CD4-positive, CD25-positive, alpha-beta regulatory T cell (primary cell): Measurements from ENCODE around the gene JADE3. TPM values are rescaled to one million over a fixed set of nuclear protein-coding genes. Genes with fewer than 3 reads are reported as not detected.
"Not testable (repeated sequence)": the region's sequence is repeated elsewhere in the genome, so short reads cannot be mapped to it uniquely, and the experiment has no call there.

ENCODE experiments used
- ATAC-seq, 2 donors: fragments of 150-1000 bp; cut with Tn5 transposase; one replicate each; pipeline ENCODE4 v1.10.0; 2021; ENCODE audit warnings: low read depth in 2 of 2, moderate number of reproducible peaks in 2 of 2, moderate library complexity in 1 of 2
- DNase-seq, 3 donors: peaks; one replicate each; pipeline versions ENCODE4 v3.0.0 to v3.0.0-alpha.2; 2012 to 2022; ENCODE audit warnings: mixed read lengths in 1 of 3
- H3K27ac ChIP-seq: one replicate; pipeline ENCODE4 v1.7.0; 2013; ENCODE audit warnings: mild to moderate bottlenecking, low read length; ENCODE audit not compliant: insufficient read depth, poor library complexity, severe bottlenecking
- H3K27me3 ChIP-seq: one replicate; pipeline ENCODE4 v1.7.0; 2013; ENCODE audit warnings: low read length; ENCODE audit not compliant: control insufficient read depth, insufficient read depth
- H3K36me3 ChIP-seq: one replicate; pipeline ENCODE4 v1.7.0; 2013; ENCODE audit warnings: mild to moderate bottlenecking, low read length, moderate library complexity; ENCODE audit not compliant: control insufficient read depth, insufficient read depth
- H3K4me1 ChIP-seq: 2 replicates; pipeline ENCODE4 v1.7.0; 2013; ENCODE audit warnings: mild to moderate bottlenecking, low read length; ENCODE audit not compliant: insufficient read depth, control insufficient read depth, poor library complexity, severe bottlenecking
- H3K4me3 ChIP-seq: one replicate; pipeline ENCODE4 v1.7.0; 2013; ENCODE audit warnings: low read depth, mild to moderate bottlenecking, low read length, moderate library complexity
- H3K9me3 ChIP-seq, 2 experiments: 1 replicate in 1 of 2; 2 replicates in 1 of 2; pipeline ENCODE4 v1.7.0; 2013; ENCODE audit warnings: low read length in 2 of 2, mild to moderate bottlenecking in 1 of 2, moderate library complexity in 1 of 2; ENCODE audit not compliant: control insufficient read depth in 2 of 2
- H3K27ac Mint-ChIP-seq, 3 donors: one replicate each; pipeline ENCODE4 v1.8.0; 2020 to 2022; ENCODE audit warnings: mild to moderate bottlenecking in 3 of 3, mixed read lengths in 3 of 3, moderate library complexity in 2 of 3
- H3K27me3 Mint-ChIP-seq: one replicate; pipeline ENCODE4 v1.8.0; 2022; ENCODE audit warnings: mild to moderate bottlenecking, mixed read lengths
- H3K36me3 Mint-ChIP-seq: one replicate; pipeline ENCODE4 v1.8.0; 2020; ENCODE audit warnings: mixed read lengths
- H3K4me1 Mint-ChIP-seq, 4 donors: one replicate each; pipeline ENCODE4 v1.8.0; 2020 to 2022; ENCODE audit warnings: mixed read lengths in 4 of 4, mild to moderate bottlenecking in 1 of 4
- H3K4me3 Mint-ChIP-seq, 4 donors: one replicate each; pipeline ENCODE4 v1.8.0; 2020 to 2022; ENCODE audit warnings: mild to moderate bottlenecking in 4 of 4, mixed read lengths in 4 of 4, moderate library complexity in 3 of 4
- H3K9me3 Mint-ChIP-seq, 7 donors: one replicate each; pipeline ENCODE4 v1.8.0; 2020 to 2022; ENCODE audit warnings: mixed read lengths in 7 of 7, mild to moderate bottlenecking in 3 of 7, moderate library complexity in 2 of 7
- polyA plus RNA-seq, 4 donors: library from polyadenylated mRNA; unstranded; fragments of 300-500 nt; fragmentation: Illumina TruSeq; gene quantifications; one replicate each; pipeline ENCODE4 v1.2.3, GENCODE V29; 2021
- total RNA-seq: library from RNA; stranded (reverse); gene quantifications from one replicate; pipeline ENCODE4 v1.2.3, GENCODE V29; 2022

JADE3 gene
- total and polyA plus RNA-seq, 5 donors from 2014 or later, result 0.44 TPM; not detected in 4

DNA sequence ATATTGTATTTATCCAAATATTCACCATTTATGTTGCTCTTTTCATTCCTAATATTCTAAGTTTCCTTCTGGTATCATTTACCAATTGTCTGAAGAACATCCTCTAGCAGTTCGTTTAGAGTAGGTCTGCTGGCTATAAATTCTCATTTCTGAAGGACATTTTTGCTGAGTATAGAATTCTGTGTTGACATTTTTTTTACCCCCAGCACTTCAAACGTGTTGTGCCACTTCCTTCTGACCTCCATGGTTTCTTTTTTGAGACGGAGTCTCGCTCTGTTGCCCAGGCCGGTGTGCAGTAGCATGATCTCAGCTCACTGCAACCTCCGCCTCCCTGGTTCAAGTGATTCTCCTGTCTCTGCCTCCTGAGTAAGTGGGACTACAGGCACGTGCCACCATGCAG lies 26.4 kb downstream of the JADE3 start:
- H3K4me3 Mint-ChIP-seq, result no peak overlapping the region
- no peak for ATAC-seq
- H3K4me1 Mint-ChIP-seq, result no peaks in the 10 kb centered on the region
- Histone ChIP-seq H3K27me3 (no peaks in the 10 kb centered on the region), H3K9me3 (no peaks in the 10 kb centered on the region), H3K36me3 (no peaks in the 10 kb centered on the region), H3K4me3 (no peak overlapping the region), H3K4me1 (no peaks in the 10 kb centered on the region), H3K27ac (no peak overlapping the region)
- H3K27ac Mint-ChIP-seq, result no peak overlapping the region
- H3K9me3 Mint-ChIP-seq, result peaks cover 0 to 2% (median 0%) of the 10 kb centered on the region in 7 donors
- H3K36me3 Mint-ChIP-seq, result no peaks in the 10 kb centered on the region
- H3K27me3 Mint-ChIP-seq, result peaks cover 29% of the 10 kb centered on the region
- no peak for DNase-seq

DNA sequence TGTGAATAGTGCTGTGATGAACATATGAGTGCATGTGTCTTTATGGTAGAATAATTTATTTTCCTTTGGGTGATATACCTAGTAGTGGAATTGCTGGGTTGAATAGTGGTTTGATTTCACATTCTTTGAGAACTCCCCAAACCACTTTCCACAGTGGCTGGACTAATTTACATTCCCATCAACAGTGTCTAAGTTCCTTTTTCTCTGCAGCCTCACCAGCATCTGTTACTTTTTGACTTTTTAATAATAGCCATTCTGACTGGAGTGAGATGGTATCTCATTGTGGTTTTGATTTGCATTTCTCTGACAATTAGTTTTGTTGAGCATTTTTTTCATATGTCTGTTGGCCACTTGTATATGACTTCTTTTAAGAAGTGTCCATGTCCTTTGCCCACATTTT lies 29.1 kb downstream of the JADE3 start:
- H3K4me3 Mint-ChIP-seq, result no peak overlapping the region
- H3K4me1 Mint-ChIP-seq, result no peaks in the 10 kb centered on the region
- H3K4me3 ChIP-seq, result no peak overlapping the region
- DNase-seq (no peak), ATAC-seq (no peak)
- no peaks in the 10 kb centered on the region for H3K27me3 ChIP-seq
- no peaks in the 10 kb centered on the region for H3K36me3 ChIP-seq
- H3K36me3 Mint-ChIP-seq, result no peaks in the 10 kb centered on the region
- H3K27ac Mint-ChIP-seq, result no peak overlapping the region
- peaks cover 32% of the 10 kb centered on the region for H3K27me3 Mint-ChIP-seq
- H3K4me1 ChIP-seq, result no peaks in the 10 kb centered on the region
- H3K27ac ChIP-seq, result no peak overlapping the region
- H3K9me3 Mint-ChIP-seq, result peaks cover 0 to 2% (median 0%) of the 10 kb centered on the region in 7 donors
- no peaks in the 10 kb centered on the region for H3K9me3 ChIP-seq

DNA sequence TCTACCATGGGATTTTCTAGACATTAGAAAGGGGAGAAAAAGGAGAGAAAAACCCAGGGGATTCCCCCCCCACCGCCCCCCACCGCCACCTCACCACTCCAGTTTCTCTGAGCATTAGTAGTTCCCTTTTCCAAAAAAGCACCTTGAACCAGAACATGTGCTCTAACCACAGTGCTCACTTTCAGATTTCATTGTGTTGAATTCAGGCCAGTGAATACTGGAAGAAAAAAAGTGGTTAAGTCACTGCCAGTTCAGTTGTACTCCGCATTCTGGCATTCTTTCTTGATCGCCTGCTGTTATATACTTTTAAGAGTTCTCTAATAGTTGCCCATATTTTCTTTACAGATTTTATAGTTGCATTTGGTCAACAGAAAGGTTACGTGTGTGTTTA lies 40.9 kb downstream of the JADE3 start:
- peaks cover 8% of the 10 kb centered on the region for H3K27me3 Mint-ChIP-seq
- peaks cover 0 to 2% (median 0%) of the 10 kb centered on the region in 4 donors for H3K4me1 Mint-ChIP-seq
- ATAC-seq, result no peak
- no peak overlapping the region for H3K4me3 Mint-ChIP-seq
- Histone ChIP-seq H3K27me3 (no peaks in the 10 kb centered on the region), H3K4me3 (no peak overlapping the region), H3K27ac (no peak overlapping the region), H3K36me3 (no peaks in the 10 kb centered on the region), H3K4me1 (no peaks in the 10 kb centered on the region), H3K9me3 (no peaks in the 10 kb centered on the region)
- no peak overlapping the region for H3K27ac Mint-ChIP-seq
- no peak for DNase-seq
- H3K9me3 Mint-ChIP-seq, result peaks cover 0 to 2% (median 0%) of the 10 kb centered on the region in 7 donors
- no peaks in the 10 kb centered on the region for H3K36me3 Mint-ChIP-seq

DNA sequence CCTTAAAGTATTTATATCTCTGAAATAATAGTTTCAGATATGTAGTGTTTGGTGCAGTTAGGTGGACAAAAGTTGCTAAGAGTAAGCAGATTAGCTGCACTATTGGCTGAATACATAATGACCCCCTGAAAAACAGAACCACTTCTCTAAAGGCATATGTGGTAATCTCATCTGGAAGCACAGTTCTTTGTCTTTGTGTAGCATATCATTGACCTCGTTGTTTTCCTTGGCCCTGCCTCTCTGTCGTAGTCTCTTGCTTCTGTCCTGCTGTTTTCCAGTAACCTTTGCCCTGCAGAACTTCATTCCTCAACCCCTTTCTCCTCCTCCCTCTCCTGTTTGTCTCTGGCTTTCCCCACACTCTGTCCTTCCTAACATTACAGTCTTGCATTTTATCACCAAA lies 41.4 kb downstream of the JADE3 start:
- Histone ChIP-seq H3K4me1 (no peaks in the 10 kb centered on the region), H3K4me3 (no peak overlapping the region), H3K27ac (no peak overlapping the region), H3K27me3 (no peaks in the 10 kb centered on the region), H3K36me3 (no peaks in the 10 kb centered on the region), H3K9me3 (no peaks in the 10 kb centered on the region)
- H3K4me3 Mint-ChIP-seq, result no peak overlapping the region
- H3K27me3 Mint-ChIP-seq, result peaks cover 8% of the 10 kb centered on the region
- no peak overlapping the region for H3K27ac Mint-ChIP-seq
- peaks cover 0 to 1% (median 0%) of the 10 kb centered on the region in 7 donors for H3K9me3 Mint-ChIP-seq
- DNase-seq (no peak), ATAC-seq (no peak)
- no peaks in the 10 kb centered on the region for H3K36me3 Mint-ChIP-seq
- peaks cover 0 to 2% (median 0%) of the 10 kb centered on the region in 4 donors for H3K4me1 Mint-ChIP-seq

DNA sequence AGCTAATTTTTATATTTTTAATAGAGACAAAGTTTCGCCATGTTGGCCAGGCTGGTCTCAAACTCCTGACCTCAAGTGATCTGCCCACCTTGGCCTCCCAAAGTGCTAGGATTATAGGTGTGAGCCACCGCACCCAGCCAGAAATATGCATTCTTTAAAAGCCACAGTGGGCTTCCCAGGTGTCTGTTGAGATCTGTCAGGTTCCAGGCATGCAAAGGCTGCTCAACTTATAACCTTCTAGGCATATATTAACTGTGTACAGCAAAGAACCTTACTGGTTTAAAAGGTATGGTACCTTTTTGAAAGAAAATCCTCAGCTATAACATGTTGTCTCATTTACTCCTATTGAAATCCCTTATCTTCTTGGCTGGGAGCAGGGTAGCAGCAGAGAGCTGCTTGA lies 42.5 kb downstream of the JADE3 start:
- H3K4me1 Mint-ChIP-seq, result peaks cover 0 to 2% (median 0%) of the 10 kb centered on the region in 4 donors
- Histone ChIP-seq H3K4me1 (no peaks in the 10 kb centered on the region), H3K27me3 (peaks cover 4% of the 10 kb centered on the region), H3K9me3 (no peaks in the 10 kb centered on the region), H3K27ac (no peak overlapping the region), H3K4me3 (no peak overlapping the region), H3K36me3 (no peaks in the 10 kb centered on the region)
- peaks cover 8% of the 10 kb centered on the region for H3K27me3 Mint-ChIP-seq
- peaks cover 0 to 1% (median 0%) of the 10 kb centered on the region in 7 donors for H3K9me3 Mint-ChIP-seq
- H3K27ac Mint-ChIP-seq, result no peak overlapping the region
- no peaks in the 10 kb centered on the region for H3K36me3 Mint-ChIP-seq
- ATAC-seq (no peak), DNase-seq (no peak)
- H3K4me3 Mint-ChIP-seq, result no peak overlapping the region

DNA sequence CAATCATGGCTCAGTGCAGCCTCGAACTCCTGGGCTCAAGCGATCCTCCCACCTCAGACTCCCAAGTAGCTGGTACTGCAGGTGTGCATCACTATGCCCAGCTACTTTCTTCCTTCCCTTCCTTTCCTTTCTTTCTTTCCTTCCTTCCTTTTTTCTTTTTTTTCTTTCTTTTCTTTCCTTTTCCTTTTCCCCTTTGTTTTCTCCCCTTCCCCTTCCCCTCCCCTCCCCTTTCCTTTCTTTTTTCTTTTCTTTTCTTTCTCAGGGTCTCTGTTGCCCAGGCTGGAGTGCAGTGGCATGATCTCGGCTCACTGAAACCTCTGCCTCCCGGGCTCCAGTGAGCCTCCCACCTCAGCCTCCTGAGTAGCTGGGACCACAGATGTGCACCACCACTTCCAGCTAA lies 44.4 kb downstream of the JADE3 start:
- not testable (repeated sequence) for H3K27ac ChIP-seq, H3K27me3 Mint-ChIP-seq, H3K4me3 ChIP-seq, H3K36me3 Mint-ChIP-seq, H3K9me3 Mint-ChIP-seq, DNase-seq, H3K9me3 ChIP-seq, H3K4me3 Mint-ChIP-seq, H3K27ac Mint-ChIP-seq, H3K4me1 ChIP-seq, H3K27me3 ChIP-seq, H3K4me1 Mint-ChIP-seq, H3K36me3 ChIP-seq, ATAC-seq

DNA sequence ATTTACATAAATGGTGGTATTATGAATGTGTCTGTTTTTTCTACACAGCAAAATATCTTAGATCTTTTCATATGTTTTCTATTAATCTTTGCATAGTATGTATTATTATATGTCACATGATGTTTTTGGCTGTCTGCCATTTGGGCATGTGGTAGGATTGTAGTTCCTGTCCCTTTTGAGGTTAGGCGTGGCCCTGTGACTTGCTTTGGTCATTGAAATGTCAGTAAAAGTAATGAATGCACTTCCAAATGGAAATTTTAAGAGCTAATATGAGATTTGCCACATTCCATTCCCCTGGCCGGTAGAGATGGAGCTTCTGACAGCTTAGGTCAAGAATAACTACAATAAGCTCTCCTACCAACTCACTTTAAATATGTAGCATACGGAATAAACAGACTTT lies 45.1 kb downstream of the JADE3 start:
- Histone ChIP-seq H3K4me3 (no peak overlapping the region), H3K36me3 (no peaks in the 10 kb centered on the region), H3K27ac (no peak overlapping the region), H3K27me3 (peaks cover 4% of the 10 kb centered on the region), H3K9me3 (no peaks in the 10 kb centered on the region), H3K4me1 (no peaks in the 10 kb centered on the region)
- ATAC-seq (no peak), DNase-seq (no peak)
- H3K4me1 Mint-ChIP-seq, result peaks cover 0 to 2% (median 0%) of the 10 kb centered on the region in 4 donors
- peaks cover 0 to 1% (median 0%) of the 10 kb centered on the region in 7 donors for H3K9me3 Mint-ChIP-seq
- peaks cover 4% of the 10 kb centered on the region for H3K27me3 Mint-ChIP-seq
- H3K36me3 Mint-ChIP-seq, result no peaks in the 10 kb centered on the region
- H3K27ac Mint-ChIP-seq, result no peak overlapping the region
- no peak overlapping the region for H3K4me3 Mint-ChIP-seq

DNA sequence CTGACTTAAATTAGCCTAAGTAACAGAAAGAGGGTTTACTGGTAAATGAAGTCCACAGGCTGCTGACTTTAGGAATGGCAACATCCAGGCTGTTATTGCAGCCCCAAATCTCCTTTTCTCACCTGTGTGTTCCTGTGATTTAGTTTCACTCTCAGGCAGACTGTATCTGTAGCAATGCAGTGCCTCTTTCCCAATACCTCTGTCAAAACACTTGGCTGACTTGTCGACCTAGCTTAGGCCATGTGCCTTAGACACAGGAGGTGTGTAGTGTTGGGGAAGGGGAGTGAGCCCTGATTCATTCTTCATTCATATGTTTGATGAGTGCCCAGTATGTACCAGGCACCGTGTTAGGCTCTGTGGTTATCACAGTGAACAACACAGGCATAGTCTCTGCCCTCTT lies 46.9 kb downstream of the JADE3 start:
- Histone ChIP-seq H3K9me3 (no peaks in the 10 kb centered on the region), H3K4me3 (no peak overlapping the region), H3K4me1 (no peaks in the 10 kb centered on the region), H3K27ac (no peak overlapping the region), H3K27me3 (peaks cover 4% of the 10 kb centered on the region), H3K36me3 (no peaks in the 10 kb centered on the region)
- Mint-ChIP-seq H3K27me3 (peaks cover 4% of the 10 kb centered on the region), H3K4me1 (peaks cover 0 to 2% (median 0%) of the 10 kb centered on the region in 4 donors), H3K9me3 (no peaks in the 10 kb centered on the region), H3K4me3 (no peak overlapping the region), H3K27ac (no peak overlapping the region), H3K36me3 (no peaks in the 10 kb centered on the region)
- ATAC-seq (no peak), DNase-seq (no peak)
